MCF 10A (cell line): ENCODE data around the gene RALGPS1. TPM values are rescaled to one million over a fixed set of nuclear protein-coding genes. Genes with fewer than 3 reads are reported as not detected.

Experiments
- BruUV-seq: library from RNA; stranded (reverse); fragments of 400-500 nt; replicated peaks from 2 replicates; lab custom pipeline; 2021; lab: Mats Ljungman, UMichigan
- CTCF ChIA-PET: fragments of 300-600 bp; sonication (Branson Sonifier 250); formaldehyde crosslinking; extraction: SDS; loops from one replicate; lab custom pipeline; 2021; ENCODE audit warnings: antibody characterized with exemption, inconsistent platforms; lab: Yijun Ruan, JAX
- POLR2A ChIA-PET: fragments of 300-600, 350-650 bp; sonication (Branson Sonifier 250); formaldehyde crosslinking; extraction: SDS; loops from one replicate; lab custom pipeline; 2020; ENCODE audit warnings: antibody characterized with exemption, inconsistent platforms; lab: Yijun Ruan, JAX
- DNase-seq: peaks from one replicate; pipeline ENCODE4 v3.0.0-alpha.2; 2018; ENCODE audit not compliant: unreplicated experiment
- H3K27ac Mint-ChIP-seq: one replicate; pipeline ENCODE4 v1.8.0; 2022; ENCODE audit warnings: mild to moderate bottlenecking, low read depth, mixed read lengths; ENCODE audit not compliant: unreplicated experiment
- H3K27me3 Mint-ChIP-seq: one replicate; pipeline ENCODE4 v1.8.0; 2022; ENCODE audit warnings: mixed read lengths; ENCODE audit not compliant: insufficient read depth, unreplicated experiment
- H3K36me3 Mint-ChIP-seq: one replicate; pipeline ENCODE4 v1.8.0; 2022; ENCODE audit warnings: mild to moderate bottlenecking, moderate library complexity, mixed read lengths; ENCODE audit not compliant: insufficient read depth, unreplicated experiment
- H3K4me1 Mint-ChIP-seq: one replicate; pipeline ENCODE4 v1.8.0; 2022; ENCODE audit warnings: mixed read lengths; ENCODE audit not compliant: insufficient read depth, unreplicated experiment
- H3K4me3 Mint-ChIP-seq: one replicate; pipeline ENCODE4 v1.8.0; 2022; ENCODE audit warnings: mild to moderate bottlenecking, moderate library complexity, mixed read lengths; ENCODE audit not compliant: unreplicated experiment
- H3K9me3 Mint-ChIP-seq: one replicate; pipeline ENCODE4 v1.8.0; 2022; ENCODE audit warnings: mixed read lengths; ENCODE audit not compliant: unreplicated experiment
- CTCF ChIP-seq: fragments of 200-600 bp; IDR thresholded peaks from one replicate; pipeline ENCODE4 v1.8.0; 2022; ENCODE audit warnings: antibody characterized with exemption, mild to moderate bottlenecking; ENCODE audit not compliant: unreplicated experiment
- intact Hi-C: fragments of 100-400 bp; cut with micrococcal nuclease; formaldehyde crosslinking; loops from 2 replicates; pipeline ENCODE4 v1.14.1; 2022
- total RNA-seq: library from RNA; stranded (reverse); gene quantifications from 2 replicates; pipeline ENCODE4 v1.2.3, GENCODE V29; 2022

RALGPS1 gene
- total RNA-seq, 1 experiment from 2014 or later, result 2.4 TPM

GRCh38 chr9:127140181-127140580, 225.6 kb downstream of the RALGPS1 start:
- H3K4me1 Mint-ChIP-seq, result peaks cover 3% of the 10 kb centered on the region
- H3K36me3 Mint-ChIP-seq, result no peaks in the 10 kb centered on the region
- H3K9me3 Mint-ChIP-seq, result no peaks in the 10 kb centered on the region
- no TSS peak for BruUV-seq
- H3K27me3 Mint-ChIP-seq, result peaks cover 14% of the 10 kb centered on the region
- intact Hi-C loops, result no loop called here
- ChIA-PET CTCF (interaction anchor here (0.8 kb wide), 1 partner anchor 10 kb away, joined by 4 read pairs; no protein-coding TSS in a partner anchor), POLR2A (no interaction called here)
- no peak for TF ChIP-seq CTCF
- no peak for DNase-seq
- H3K4me3 Mint-ChIP-seq, result no peak overlapping the region
- H3K27ac Mint-ChIP-seq, result no peak overlapping the region

DNA sequence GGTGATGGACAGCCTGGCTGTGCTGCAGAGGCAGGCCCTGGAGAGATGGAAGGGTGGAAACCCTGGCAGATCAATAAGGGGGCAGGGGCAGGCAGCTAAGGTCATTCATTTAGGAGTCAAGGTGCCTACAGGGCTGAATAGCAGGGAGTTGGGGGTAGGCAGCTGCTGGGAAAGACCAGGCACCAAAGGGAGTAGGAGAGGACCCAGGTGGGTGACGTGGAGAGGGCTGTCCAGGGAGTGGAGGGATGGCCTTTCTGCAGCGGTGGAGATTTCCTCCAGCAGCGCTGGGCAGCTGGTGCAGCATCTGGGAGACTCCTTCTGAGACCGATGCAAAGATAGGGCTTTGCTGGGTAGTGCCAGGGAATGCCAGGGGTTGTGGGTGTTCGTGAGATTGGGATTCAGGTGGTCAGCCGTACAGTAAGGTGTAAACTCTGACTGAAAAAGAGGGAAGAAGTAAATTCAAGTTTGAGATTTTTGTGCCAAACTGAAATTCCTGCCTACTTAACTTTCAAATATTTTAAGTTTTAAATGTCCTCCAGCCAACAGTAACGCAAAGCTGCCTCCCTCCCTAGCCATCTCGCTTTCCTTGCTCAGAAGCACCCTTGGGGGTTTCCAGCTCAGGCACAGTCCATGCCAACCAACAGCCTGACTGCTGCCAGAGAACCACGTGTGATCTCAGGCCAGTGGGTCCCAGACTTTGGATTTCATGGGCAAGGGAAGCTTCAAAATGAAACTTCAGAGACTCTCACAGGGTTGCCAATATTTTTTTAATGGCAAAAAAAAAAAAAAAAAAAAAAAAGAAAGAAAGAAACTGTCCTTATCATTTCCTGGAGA, 226.5 kb downstream of the RALGPS1 start:
- DNase-seq, result no peak
- intact Hi-C loops, result no loop called here
- Mint-ChIP-seq H3K36me3 (no peaks in the 10 kb centered on the region), H3K27ac (no peak overlapping the region), H3K27me3 (peaks cover 6% of the 10 kb centered on the region), H3K4me3 (no peak overlapping the region), H3K4me1 (peaks cover 3% of the 10 kb centered on the region), H3K9me3 (no peaks in the 10 kb centered on the region)
- TF ChIP-seq CTCF, result no peak
- CTCF ChIA-PET, result interaction anchor here (0.8 kb wide), 1 partner anchor 11 kb away, joined by 4 read pairs; no protein-coding TSS in a partner anchor
- POLR2A ChIA-PET, result interaction anchor here (1.0 kb wide), 1 partner anchor 10 kb away, joined by 3 read pairs; no protein-coding TSS in a partner anchor
- no TSS peak for BruUV-seq

DNA sequence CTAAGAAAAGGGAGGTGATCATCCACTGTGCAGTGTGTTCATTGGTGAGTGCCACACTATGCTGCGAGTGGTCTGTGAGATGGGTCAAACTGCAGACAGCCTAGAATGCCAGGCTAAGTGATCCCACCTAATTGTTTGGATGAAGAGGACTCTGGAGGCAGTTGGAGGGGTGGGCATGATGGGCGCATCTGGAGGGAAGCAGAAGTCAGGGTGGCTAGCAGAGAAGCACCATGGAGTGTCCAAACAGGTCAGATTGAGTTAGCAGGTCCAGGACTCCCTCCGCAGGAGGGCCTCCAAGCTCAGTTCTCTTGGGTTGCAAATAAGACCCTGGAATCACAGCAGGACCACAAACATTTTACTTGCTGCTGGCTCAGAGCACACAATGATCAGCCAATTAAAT, 227.7 kb downstream of the RALGPS1 start:
- H3K27ac Mint-ChIP-seq, result no peak overlapping the region
- H3K9me3 Mint-ChIP-seq, result no peaks in the 10 kb centered on the region
- H3K36me3 Mint-ChIP-seq, result no peaks in the 10 kb centered on the region
- no peak for DNase-seq
- no peaks in the 10 kb centered on the region for H3K27me3 Mint-ChIP-seq
- H3K4me3 Mint-ChIP-seq, result no peak overlapping the region
- ChIA-PET CTCF (no interaction called here), POLR2A (interaction anchor here (0.6 to 1.2 kb wide), 2 partner anchors 10 to 16 kb away, joined by 3 read pairs; no protein-coding TSS in a partner anchor)
- no TSS peak for BruUV-seq
- H3K4me1 Mint-ChIP-seq, result peaks cover 3% of the 10 kb centered on the region
- intact Hi-C loops, result no loop called here
- no peak for TF ChIP-seq CTCF

DNA sequence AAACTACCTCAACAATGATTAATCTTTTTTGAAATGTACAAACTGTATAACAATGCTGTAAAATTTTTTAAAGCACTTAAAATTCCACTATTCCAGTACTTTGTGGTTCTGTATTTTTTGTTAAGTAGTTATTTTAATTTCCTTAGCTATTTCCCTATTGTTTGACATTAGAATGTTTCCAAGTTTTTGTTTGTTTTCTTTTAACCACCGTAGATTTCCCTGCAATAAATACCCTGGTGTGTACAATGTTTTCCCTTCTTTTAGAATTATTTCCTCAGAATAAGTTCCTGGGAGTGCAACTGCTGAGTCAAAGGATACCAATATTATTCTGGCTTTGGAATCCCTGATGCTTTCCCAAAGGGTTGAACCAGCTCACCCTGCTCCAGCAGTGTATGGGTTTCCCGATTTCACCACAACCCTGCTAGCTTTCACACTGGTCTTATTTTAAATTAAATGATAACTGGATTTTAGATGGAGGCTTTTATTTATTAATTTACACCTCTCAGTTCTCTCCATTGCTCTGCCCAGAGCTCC, 228.4 kb downstream of the RALGPS1 start:
- intact Hi-C loops, result no loop called here
- ChIA-PET POLR2A (interaction anchor here (0.6 to 1.2 kb wide), 2 partner anchors 10 to 39 kb away, joined by 3 read pairs; no protein-coding TSS in a partner anchor), CTCF (no interaction called here)
- no peak overlapping the region for H3K4me3 Mint-ChIP-seq
- no peaks in the 10 kb centered on the region for H3K36me3 Mint-ChIP-seq
- no peaks in the 10 kb centered on the region for H3K9me3 Mint-ChIP-seq
- no peak for DNase-seq
- H3K27ac Mint-ChIP-seq, result no peak overlapping the region
- no peak for TF ChIP-seq CTCF
- no TSS peak for BruUV-seq
- H3K4me1 Mint-ChIP-seq, result peaks cover 3% of the 10 kb centered on the region
- no peaks in the 10 kb centered on the region for H3K27me3 Mint-ChIP-seq
